Ureter (tissue), 1 donor: Measurements from ENCODE around the gene LSMEM2. TPM values are rescaled to one million over a fixed set of nuclear protein-coding genes. Genes with fewer than 3 reads are reported as not detected.

Source experiments
- total RNA-seq: library from RNA; stranded (reverse); gene quantifications from one replicate; pipeline ENCODE4 v1.2.4, GENCODE V29; 2023
- donor health status: DM: yes; HTN: yes; CAD: no.

Gene LSMEM2
- total RNA-seq, 1 donor from 2014 or later = not detected

Other genes starting within 250 kb of the LSMEM2 start
- 220 TPM for gene RBM5, start 190.2 kb upstream of the LSMEM2 start, total RNA-seq
- gene SEMA3F, start 123.8 kb upstream of the LSMEM2 start, total RNA-seq = 132 TPM
- gene GNAT1, start 87.5 kb upstream of the LSMEM2 start, total RNA-seq = not detected
- 0.34 TPM for gene SLC38A3, start 73.8 kb upstream of the LSMEM2 start, total RNA-seq
- gene GNAI2, start 42.9 kb upstream of the LSMEM2 start, total RNA-seq = 222 TPM
- 18.2 TPM for gene SEMA3B, start 9.9 kb upstream of the LSMEM2 start, total RNA-seq
- 104 TPM for gene IFRD2, start 13.3 kb downstream of the LSMEM2 start, total RNA-seq
- 1.8 TPM for gene HYAL3, start 20.3 kb downstream of the LSMEM2 start, total RNA-seq
- gene NAA80, start 20.3 kb downstream of the LSMEM2 start, total RNA-seq = 10.7 TPM
- gene HYAL1, start 24.5 kb downstream of the LSMEM2 start, total RNA-seq = 9.8 TPM
- gene HYAL2, start 43.7 kb downstream of the LSMEM2 start, total RNA-seq = 87.9 TPM
- gene TUSC2, start 49.1 kb downstream of the LSMEM2 start, total RNA-seq = 24.7 TPM
- 21.2 TPM for gene RASSF1, start 61.7 kb downstream of the LSMEM2 start, total RNA-seq
- gene ZMYND10, start 66.6 kb downstream of the LSMEM2 start, total RNA-seq = 0.26 TPM
- 20.5 TPM for gene NPRL2, start 71.7 kb downstream of the LSMEM2 start, total RNA-seq
- gene CYB561D2, start 71.8 kb downstream of the LSMEM2 start, total RNA-seq = 27.5 TPM
- gene TMEM115, start 80.4 kb downstream of the LSMEM2 start, total RNA-seq = 30.4 TPM
- 2.6 TPM for gene CACNA2D2, start 224.5 kb downstream of the LSMEM2 start, total RNA-seq